ENCODE results near the gene RNF13. TPM values are rescaled to one million over a fixed set of nuclear protein-coding genes. Genes with fewer than 3 reads are reported as not detected.
"Not testable (repeated sequence)": the region's sequence is repeated elsewhere in the genome, so short reads cannot be mapped to it uniquely, and the experiment has no call there.

The RNF13 gene
- total RNA-seq, 2 experiments from 2014 or later, result 30.4 to 32.8 TPM

DNA sequence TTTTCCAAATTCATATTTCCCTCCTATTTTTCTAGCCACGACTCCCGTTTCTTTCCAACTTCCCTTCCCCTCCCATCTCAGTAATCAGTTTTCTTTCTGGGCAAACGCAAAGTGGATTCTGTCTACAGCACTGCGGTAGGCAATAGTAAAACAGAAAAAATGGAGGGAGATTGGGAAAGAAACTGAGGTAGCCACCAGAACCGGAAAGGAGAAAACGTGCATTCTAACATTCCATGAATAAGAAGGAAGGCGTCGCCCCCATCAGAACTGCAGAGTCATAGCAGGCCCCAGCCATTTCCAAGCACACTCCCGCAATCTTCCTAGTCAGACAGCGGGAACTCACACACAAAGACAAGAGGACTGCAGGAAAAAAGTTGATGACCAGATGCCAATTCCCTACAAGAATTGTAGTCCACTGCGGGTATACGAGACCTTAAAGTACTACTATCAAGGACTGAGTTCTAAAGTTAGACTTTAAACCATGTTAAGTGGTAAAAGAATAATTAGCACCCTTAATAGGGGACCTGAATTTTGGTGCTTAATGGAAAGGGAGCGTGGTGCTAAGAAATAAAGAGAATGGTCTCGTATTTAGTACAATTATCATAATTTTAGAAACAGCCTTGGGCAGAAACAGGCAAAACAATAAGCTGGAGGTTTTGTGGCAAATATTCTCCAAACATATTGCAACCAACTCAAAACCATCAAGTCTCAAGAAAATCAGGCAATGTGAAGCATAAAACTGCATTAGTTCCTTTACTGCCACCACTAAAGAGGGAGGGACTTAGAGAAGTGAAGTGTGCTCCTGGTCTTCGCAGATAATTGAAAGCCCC, 156.3 kb downstream of the RNF13 start:
- ChIA-PET CTCF (interaction anchor here (0.6 to 1.6 kb wide), 2 partner anchors 215 to 251 kb away, joined by 3 to 7 read pairs; no protein-coding TSS in a partner anchor), POLR2A (interaction anchor here (0.9 kb wide), 1 partner anchor 12 kb away, joined by 4 read pairs; no protein-coding TSS in a partner anchor)

DNA sequence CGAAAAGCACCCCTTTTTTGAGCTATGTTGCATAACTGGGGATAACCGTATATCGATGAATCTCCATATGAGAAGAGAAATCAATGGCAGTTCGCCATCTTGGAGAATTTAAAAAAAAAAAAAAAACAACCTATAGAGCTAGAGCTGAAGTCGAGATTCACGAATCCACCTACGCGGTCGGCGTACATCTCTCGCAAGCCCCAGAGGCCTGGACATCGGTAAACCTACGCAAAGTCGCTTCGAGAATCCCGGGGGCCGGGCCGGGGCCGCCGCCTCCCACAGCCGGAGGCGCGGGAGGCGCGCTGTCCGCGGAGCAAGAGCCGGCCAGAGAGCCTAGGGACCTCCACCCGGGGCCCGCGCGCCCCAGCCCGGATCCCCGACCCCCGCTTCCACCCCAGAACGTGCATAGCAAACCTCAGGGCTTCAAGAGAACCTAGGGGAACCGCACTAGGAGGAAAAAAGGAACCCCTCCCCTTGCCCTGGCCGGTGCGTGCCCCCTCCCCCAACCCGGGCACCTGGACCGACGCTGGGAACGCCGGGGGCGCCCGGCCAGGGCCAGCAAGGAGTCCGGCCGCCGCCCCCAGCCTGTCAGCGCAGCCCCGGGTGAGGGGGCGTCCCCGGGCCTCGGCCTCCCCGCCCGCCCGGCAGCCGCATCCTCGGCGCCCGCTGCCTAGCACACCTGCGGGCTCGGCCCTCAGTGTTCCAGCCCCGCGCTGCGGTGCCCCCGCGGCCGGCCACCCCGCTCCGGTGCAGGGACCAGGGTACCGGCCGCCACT, 157.1 kb downstream of the RNF13 start:
- CTCF ChIA-PET, result interaction anchor here (1.6 kb wide), 1 partner anchor 214 kb away, joined by 7 read pairs; no protein-coding TSS in a partner anchor

DNA sequence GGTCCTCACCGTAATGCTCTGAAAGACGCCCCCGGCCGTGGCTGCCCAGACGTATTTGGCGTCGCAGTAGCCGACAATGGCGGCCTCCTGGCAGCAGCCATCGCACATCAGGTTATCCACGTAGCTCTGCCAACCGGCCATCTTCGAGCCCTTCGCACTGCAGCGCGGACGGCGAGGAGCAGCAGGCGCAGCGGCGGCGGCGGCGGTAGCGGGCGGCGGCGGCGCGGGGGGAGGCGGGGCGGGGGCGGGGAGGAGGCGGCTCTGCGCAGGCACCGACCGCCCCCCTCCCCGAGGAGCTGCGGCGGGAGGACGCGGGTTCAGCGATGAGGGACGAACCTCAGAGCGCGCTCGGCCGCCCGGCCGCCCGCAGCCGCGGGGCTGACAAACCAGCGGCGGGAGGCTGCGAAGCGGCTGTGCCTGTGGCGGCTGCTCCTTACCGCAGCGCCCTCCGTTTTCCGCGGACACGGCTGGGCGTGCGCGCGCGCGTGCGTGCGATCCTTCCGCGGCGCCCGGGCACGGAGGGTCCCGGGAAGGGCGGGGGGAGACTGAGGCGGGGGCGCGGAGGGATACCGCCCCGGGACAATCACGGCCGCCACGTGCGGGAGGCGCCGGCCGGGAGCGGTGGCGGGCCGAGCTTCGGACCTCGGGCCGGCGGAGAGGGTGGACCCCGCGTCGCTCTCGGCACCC, 157.8 kb downstream of the RNF13 start, which contains the start of gene PFN2:
TSS of gene PFN2 (minus strand) at position 180 of the 687 bp plus-strand sequence. CDS start at position 141, 39 bp downstream.
- ChIA-PET POLR2A (no interaction called here), CTCF (interaction anchor here (0.9 kb wide), 1 partner anchor 35 kb away, joined by 3 read pairs; no protein-coding TSS in a partner anchor)

More for the DNA sequence above, 157.1 kb downstream of the RNF13 start:
- POLR2A ChIA-PET, result interaction anchor here (0.9 kb wide), 1 partner anchor 13 kb away, joined by 4 read pairs; no protein-coding TSS in a partner anchor

DNA sequence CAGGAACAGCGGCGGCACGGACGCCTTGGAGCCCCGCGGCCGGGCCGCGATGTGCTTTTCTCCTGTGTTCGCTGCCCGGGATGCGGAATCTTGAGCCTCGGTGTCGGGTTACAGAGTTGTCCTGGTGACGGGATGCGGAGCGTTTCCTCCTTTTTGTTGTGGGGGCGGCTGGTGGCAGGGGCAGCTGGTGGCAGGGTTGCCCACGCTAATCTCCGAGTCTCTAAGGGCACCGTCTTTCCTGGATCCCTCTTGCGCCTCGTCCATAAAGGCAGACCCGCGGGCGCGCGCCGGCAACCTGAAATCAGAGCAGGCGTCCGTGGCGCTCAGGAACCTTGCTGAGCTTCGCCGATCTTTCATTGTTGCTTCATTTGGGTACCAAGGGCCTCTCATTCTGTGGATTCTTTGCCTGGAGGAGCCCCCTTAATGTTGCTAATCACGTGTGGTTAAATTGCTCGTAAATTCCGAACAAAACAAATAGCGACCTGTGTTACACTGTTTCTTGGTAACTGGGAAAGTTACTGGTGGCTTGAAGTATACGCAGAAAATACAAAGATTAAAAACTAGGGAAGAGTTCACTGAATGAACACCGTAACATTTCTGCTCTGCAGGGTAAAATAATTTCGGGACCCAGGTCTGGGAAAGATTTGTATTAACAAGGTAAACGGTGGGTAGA, 158.5 kb downstream of the RNF13 start:
- ChIA-PET CTCF (interaction anchor here (0.9 kb wide), 1 partner anchor 35 kb away, joined by 3 read pairs; no protein-coding TSS in a partner anchor), POLR2A (no interaction called here)

DNA sequence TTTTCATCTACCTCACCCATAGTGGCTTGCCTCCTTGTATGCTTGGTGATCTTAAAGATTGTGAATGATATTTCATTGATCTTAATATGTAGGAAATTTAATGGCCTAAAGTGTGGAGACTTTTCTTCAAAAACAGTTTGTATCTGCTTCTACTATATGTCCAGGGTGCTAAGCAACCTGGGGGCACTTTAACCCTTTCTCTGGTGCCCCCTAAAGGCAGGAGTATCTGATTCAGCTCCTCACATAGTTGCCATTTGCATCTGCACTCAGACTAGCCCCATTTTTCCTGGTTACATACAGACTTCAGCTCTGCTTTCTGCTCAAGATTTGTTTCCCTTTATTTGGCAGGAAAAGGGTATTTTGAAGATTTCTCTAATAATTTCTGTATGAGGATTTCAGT, 162.9 kb downstream of the RNF13 start:
- CTCF ChIA-PET, result no interaction called here

DNA sequence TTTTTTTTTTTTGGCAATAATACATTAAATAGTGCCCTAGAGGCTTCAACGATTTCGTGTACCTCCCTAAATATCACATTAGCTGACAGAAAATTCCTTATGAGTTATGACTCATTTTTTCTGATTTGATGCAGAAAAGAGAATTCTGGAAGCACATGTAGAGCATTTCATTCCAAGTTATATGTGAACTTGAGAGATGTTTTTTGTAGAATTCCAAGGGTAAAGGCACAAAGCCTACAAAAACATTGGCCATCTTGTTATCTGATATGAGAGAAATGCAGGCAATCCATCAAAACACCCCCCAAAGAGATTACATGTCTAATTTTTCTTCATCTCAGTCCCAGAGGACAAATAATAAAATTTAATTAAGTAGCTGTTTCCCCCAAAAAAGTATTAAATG, 164.4 kb downstream of the RNF13 start:
- ChIA-PET POLR2A (no interaction called here), CTCF (no interaction called here)

More for the DNA sequence above, 162.9 kb downstream of the RNF13 start:
- POLR2A ChIA-PET, result no interaction called here

DNA sequence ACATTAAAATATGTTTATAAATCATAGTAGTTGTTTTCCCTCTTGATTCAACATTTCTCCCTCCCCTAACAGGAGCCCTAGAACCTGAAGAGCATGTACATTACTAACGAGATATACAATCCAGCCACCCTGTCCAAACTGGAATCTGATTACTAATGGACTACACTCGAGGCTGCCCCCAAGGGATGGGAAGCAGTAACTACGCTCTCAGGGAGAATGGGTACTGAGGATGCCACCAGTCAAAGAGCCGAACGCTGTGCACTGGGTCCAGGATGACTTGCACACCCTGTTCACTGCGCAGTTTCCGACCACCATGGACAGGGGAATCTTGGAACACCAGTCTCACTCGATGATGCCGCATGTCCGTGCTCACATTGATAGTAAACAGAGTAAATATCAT, 169.0 kb downstream of the RNF13 start:
- POLR2A ChIA-PET, CTCF ChIA-PET: not testable (repeated sequence)

DNA sequence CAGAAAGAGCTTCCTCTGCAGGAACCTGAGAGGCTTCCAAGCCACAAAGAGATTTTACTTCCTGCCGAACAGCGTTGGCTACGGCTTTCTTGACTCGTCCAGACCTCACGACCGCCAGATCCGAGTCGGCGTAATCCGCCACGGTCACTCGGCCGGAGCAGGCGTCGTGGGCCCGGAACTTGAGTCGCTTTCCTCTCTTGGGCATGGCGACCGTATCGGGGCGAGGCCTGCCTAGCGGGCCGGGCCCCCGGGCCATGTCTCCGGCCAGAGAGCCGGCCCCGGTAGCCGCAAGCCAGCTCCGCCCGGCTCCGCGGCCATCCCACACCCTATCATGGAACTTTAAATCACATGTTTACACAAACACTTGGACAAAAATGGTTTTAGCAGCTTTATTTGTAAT, 170.0 kb downstream of the RNF13 start:
- CTCF ChIA-PET, POLR2A ChIA-PET: not testable (repeated sequence)

DNA sequence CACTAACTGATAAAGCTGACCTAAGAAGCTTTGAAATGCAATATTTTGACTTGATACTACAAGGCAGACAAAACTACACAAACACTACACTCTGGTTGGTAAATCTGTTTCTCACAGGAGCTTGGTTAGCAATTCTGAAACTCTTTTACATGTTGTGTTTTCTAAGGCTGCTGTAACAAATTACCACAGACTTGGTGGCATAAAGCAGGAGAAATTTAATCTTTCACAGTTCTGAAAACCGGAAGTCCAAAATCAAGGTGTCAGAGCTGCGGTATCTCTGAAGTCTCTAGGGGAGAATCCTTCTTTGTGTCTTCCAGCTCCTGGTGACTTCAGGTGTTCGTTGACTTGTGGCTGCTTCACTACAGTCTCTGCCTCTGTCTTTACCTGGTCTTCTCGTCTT, 170.6 kb downstream of the RNF13 start:
- CTCF ChIA-PET, result no interaction called here
- POLR2A ChIA-PET, result no interaction called here

DNA sequence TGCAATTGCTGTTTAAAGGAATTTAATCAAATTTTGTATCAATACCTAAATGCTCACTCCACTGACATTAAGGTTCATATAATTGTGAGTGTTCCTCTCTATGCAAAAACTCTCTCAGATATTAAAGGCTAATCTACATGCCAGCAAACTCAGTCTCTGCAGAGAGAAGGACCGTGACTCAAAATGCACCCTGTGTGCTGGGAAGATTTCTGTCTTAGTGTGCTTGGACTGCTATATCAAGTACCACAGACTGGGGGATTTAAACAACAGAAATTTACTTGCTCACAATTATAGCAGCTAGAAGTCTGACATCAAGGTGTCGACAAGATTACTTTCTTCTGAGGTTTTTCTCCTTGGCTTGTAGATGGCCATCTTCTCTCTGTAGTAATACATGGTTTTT, 176.3 kb downstream of the RNF13 start:
- CTCF ChIA-PET, result no interaction called here
- POLR2A ChIA-PET, result no interaction called here

DNA sequence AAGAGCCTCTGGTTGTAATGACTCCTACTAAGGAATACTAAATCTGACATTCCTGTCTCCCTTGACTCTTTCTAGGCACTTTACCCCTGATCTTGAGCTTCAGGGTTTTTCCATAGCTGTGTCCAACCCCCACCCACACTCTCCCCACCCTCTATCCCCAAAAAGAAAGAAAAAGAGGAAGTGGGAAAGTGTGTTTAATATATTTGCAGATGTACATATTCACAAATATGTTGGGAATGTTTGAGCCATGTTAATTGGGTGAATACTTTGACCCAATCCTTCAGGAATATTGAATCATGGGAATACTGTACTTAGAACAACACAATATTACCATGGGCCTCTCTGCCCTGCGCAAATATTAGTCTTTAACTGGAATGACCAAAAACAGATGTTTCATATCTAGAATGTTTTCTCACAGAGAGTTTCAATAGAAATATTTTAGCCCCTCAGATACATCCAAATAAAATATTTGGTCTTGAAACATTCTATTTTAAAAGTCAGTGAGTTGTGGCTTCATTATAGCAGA, 177.5 kb downstream of the RNF13 start:
- ChIA-PET POLR2A (no interaction called here), CTCF (no interaction called here)

DNA sequence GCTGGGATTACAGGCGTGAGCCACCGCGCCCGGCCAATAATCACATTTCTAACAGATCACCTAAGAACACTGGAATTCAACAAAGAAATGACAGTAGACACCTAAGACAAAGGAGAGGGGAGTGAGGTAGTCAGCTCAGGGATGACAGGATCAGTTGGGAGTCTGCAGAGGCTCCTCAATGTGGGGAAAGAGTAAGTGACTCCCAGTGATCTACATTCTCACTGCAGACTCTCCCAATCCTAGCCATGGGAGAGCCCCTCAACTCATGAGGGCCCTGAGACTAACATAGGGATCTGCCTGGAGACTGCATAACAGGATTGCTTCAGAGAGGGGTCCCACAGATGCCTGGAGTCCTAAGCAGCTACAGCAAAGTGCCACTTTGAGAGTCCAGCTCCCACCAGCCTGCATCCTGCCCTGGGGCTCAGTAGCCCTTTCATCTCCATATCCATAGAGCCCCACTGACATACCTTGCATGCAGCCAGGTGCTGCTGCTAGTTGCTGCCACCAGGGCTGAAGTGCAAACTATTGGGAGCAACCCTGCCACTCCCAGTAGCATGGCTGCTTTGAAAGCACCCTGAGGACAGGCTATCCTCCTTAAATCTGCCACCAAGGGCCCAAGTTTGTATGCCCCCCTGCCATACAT, 179.5 kb downstream of the RNF13 start:
- ChIA-PET POLR2A (no interaction called here), CTCF (no interaction called here)

DNA sequence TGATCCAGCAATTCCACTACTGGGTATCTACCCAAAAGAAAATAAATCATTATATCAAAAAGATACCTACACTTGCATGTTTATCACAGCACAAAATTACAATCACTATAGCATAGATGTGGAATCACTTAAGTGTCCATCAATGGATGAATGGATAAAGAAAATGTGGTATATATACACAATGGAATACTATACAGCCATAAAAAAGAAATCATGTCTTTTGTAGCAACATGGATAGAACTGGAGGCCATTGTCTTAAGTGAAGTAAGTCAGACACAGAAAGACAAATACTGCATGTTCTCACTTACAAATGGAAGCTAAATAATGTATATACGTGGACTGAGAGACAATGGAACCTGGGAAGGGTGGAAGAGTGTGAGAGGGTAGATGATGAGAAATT, 185.9 kb downstream of the RNF13 start:
- ChIA-PET CTCF (no interaction called here), POLR2A (no interaction called here)

DNA sequence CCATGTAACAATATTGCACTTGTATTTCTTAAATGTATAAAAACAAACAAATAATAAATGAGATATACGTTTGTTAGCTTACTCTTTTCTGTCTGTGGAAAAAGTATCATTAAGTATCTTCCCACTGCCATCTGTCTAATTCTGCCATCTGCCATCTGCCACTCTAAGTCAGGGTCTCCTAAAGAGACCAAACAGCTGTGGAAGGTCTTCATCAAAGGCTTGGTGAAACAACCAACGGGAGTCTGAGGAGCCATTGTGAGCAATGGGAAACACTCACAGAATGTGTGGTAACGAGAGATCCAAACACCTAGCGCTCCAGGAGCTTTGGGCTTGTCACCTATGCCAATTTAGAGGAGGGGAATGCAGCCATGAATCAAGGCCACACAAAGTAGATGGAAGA, 186.4 kb downstream of the RNF13 start:
- ChIA-PET POLR2A (no interaction called here), CTCF (no interaction called here)

DNA sequence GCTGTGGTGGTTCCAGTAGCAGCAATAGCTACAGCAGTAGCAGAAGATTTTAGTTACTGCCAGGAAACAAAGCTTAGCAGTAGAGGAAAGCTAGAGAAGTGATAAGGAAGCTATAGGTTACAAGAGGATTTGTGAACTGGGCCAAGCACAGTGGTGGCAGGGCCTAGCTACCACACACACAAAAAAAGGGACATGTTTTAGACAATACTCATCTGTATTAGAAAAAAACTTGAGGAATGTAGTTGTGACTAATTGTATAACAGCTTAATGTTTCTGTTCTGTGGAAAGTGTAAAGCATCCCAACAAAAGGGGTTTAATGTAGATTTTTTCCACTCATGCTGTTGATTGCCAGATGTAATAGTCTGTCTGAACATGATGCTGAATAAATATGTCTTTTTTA, 187.6 kb downstream of the RNF13 start:
- CTCF ChIA-PET, result no interaction called here
- POLR2A ChIA-PET, result no interaction called here

DNA sequence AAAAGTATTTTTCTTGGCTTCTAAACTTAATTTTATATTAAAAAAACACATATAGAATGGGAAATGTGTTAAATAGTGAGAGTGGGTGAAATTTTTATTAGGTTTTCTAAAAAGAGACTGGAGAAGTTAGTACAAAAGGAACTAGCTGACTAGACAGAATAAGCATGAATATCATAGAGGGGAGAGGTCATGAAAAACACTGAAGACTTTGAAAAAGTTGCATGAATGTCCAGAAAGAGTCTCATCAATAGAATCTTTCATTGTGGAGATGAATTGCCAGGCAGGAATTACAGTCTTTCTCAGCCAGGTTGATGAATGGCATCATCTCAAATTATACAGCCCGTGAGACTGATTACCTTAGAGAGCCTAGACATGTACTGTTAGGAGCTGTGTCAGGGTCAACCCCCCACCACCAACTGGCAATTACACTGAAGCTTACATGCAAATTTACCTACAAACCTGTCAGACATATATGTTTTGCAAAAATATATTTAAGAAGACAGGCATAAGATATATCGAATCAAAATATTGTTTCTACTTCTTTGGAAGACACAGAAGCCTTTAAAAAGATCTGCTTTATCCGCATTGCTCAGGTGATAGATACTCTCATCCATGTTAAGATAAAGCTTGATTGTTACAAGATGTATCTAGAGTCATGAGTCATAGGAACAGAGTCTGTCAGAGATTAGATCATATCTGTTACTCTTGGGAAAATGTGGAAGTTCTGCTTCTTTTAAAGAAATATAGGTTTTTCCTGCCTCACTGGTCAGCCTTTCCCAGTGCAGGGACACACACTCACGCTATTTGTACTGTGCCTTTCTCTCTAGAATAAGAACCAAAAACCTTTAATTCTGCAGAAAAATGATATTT, 192.5 kb downstream of the RNF13 start:
- ChIA-PET POLR2A (no interaction called here), CTCF (no interaction called here)

DNA sequence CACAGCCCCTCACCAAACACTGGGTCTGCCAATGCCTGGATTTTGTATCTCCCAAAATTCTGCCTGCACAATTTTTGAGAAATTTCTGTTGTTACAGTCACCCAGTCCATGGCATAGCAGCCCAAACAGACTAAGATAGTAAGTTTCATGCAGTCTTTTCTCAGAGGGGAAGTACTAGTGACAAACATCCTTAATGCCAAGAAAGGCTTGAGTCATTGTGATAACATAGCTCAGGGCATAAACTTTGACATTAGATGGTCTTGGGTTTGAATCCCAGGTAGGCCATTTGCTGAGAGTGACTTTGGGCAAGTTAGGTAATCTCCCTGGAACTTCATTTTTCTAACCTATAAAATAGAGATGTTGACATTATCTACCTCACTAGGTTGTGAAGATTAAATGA, 193.8 kb downstream of the RNF13 start:
- POLR2A ChIA-PET, result no interaction called here
- CTCF ChIA-PET, result no interaction called here

Measured in activated CD8-positive, alpha-beta memory T cell treated with anti-CD3 and anti-CD28 coated beads for 36 hours (primary cell).